ENCODE results near the gene DSC3.

Gene DSC3

GRCh38 chr18:30989141-30989540, 53.4 kb downstream of the DSC3 start:
- no peaks in the 10 kb centered on the region for H3K27me3 ChIP-seq (ENCODE audit: low read length)
- no peak overlapping the region for H2AFZ ChIP-seq (ENCODE audit: low read depth, low read length, severe bottlenecking)
- no peaks in the 10 kb centered on the region for H3K36me3 ChIP-seq (ENCODE audit: low read length)
- H3K9me2 ChIP-seq (replicated peaks; ENCODE audit: insufficient read depth, low read length): no peaks in the 10 kb centered on the region
- no peak overlapping the region for H3K4me3 ChIP-seq (ENCODE audit: insufficient read depth, low read length, poor library complexity, severe bottlenecking)
- H3K27ac ChIP-seq (ENCODE audit: low read depth, low read length): no peak overlapping the region
- no peak for TF ChIP-seq EZH2phosphoT487 (conservative IDR thresholded peaks at IDR 0.05; ENCODE audit: low read length)
- no peak for TF ChIP-seq CTCF (IDR thresholded peaks at IDR 0.05; ENCODE audit: insufficient read depth, low read length, poor library complexity, severe bottlenecking)
- no peaks in the 10 kb centered on the region for H3F3A ChIP-seq (ENCODE audit: insufficient read depth)
- H3K9me3 ChIP-seq (ENCODE audit: insufficient read depth, low read length): no peaks in the 10 kb centered on the region
- H3K4me2 ChIP-seq (ENCODE audit: low read depth, low read length, poor library complexity, severe bottlenecking): no peak overlapping the region
- no peaks in the 10 kb centered on the region for H4K20me1 ChIP-seq (ENCODE audit: low read depth, low read length)
- no peaks in the 10 kb centered on the region for H3K79me2 ChIP-seq (ENCODE audit: insufficient read depth, low read length)
- no peak overlapping the region for H3K9ac ChIP-seq (ENCODE audit: low read length)

- Histone ChIP-seq H3K9me3 (ENCODE audit: insufficient read depth, low read length) (no peaks in the 10 kb centered on the region), H3K27ac (ENCODE audit: low read depth, low read length) (no peak overlapping the region), H3K4me3 (ENCODE audit: insufficient read depth, low read length, poor library complexity, severe bottlenecking) (no peak overlapping the region), H2AFZ (ENCODE audit: low read depth, low read length, severe bottlenecking) (no peak overlapping the region), H3K9me2 (replicated peaks; ENCODE audit: insufficient read depth, low read length) (no peaks in the 10 kb centered on the region), H3K36me3 (ENCODE audit: low read length) (no peaks in the 10 kb centered on the region), H3K27me3 (ENCODE audit: low read length) (no peaks in the 10 kb centered on the region), H3K79me2 (ENCODE audit: insufficient read depth, low read length) (no peaks in the 10 kb centered on the region), H4K20me1 (ENCODE audit: low read depth, low read length) (no peaks in the 10 kb centered on the region), H3K4me2 (ENCODE audit: low read depth, low read length, poor library complexity, severe bottlenecking) (no peak overlapping the region), H3F3A (ENCODE audit: insufficient read depth) (no peaks in the 10 kb centered on the region), H3K9ac (ENCODE audit: low read length) (no peak overlapping the region)
- TF ChIP-seq CTCF (IDR thresholded peaks at IDR 0.05; ENCODE audit: insufficient read depth, low read length, poor library complexity, severe bottlenecking) (no peak), EZH2phosphoT487 (conservative IDR thresholded peaks at IDR 0.05; ENCODE audit: low read length) (no peak)
Observed at GRCh38 chr18:30988440-30988839, 54.1 kb downstream of the DSC3 start.

GRCh38 chr18:30987467-30988241, 54.9 kb downstream of the DSC3 start:
- no peak overlapping the region for H3K4me2 ChIP-seq (ENCODE audit: low read depth, low read length, poor library complexity, severe bottlenecking)
- H2AFZ ChIP-seq (ENCODE audit: low read depth, low read length, severe bottlenecking): no peak overlapping the region
- H3K27ac ChIP-seq (ENCODE audit: low read depth, low read length): no peak overlapping the region
- H3K9ac ChIP-seq (ENCODE audit: low read length): no peak overlapping the region
- H3K9me3 ChIP-seq (ENCODE audit: insufficient read depth, low read length): no peaks in the 10 kb centered on the region
- no peak for TF ChIP-seq CTCF (IDR thresholded peaks at IDR 0.05; ENCODE audit: insufficient read depth, low read length, poor library complexity, severe bottlenecking)
- H3K36me3 ChIP-seq (ENCODE audit: low read length): no peaks in the 10 kb centered on the region
- H3K27me3 ChIP-seq (ENCODE audit: low read length): no peaks in the 10 kb centered on the region
- H3K9me2 ChIP-seq (replicated peaks; ENCODE audit: insufficient read depth, low read length): no peaks in the 10 kb centered on the region
- H4K20me1 ChIP-seq (ENCODE audit: low read depth, low read length): no peaks in the 10 kb centered on the region
- H3F3A ChIP-seq (ENCODE audit: insufficient read depth): no peaks in the 10 kb centered on the region
- H3K79me2 ChIP-seq (ENCODE audit: insufficient read depth, low read length): no peaks in the 10 kb centered on the region
- H3K4me3 ChIP-seq (ENCODE audit: insufficient read depth, low read length, poor library complexity, severe bottlenecking): no peak overlapping the region
